ENCODE results near the gene MDM4.
"Not testable (repeated sequence)": the region's sequence is repeated elsewhere in the genome, so short reads cannot be mapped to it uniquely, and the experiment has no call there.

Gene MDM4, protein sequence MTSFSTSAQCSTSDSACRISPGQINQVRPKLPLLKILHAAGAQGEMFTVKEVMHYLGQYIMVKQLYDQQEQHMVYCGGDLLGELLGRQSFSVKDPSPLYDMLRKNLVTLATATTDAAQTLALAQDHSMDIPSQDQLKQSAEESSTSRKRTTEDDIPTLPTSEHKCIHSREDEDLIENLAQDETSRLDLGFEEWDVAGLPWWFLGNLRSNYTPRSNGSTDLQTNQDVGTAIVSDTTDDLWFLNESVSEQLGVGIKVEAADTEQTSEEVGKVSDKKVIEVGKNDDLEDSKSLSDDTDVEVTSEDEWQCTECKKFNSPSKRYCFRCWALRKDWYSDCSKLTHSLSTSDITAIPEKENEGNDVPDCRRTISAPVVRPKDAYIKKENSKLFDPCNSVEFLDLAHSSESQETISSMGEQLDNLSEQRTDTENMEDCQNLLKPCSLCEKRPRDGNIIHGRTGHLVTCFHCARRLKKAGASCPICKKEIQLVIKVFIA

DNA sequence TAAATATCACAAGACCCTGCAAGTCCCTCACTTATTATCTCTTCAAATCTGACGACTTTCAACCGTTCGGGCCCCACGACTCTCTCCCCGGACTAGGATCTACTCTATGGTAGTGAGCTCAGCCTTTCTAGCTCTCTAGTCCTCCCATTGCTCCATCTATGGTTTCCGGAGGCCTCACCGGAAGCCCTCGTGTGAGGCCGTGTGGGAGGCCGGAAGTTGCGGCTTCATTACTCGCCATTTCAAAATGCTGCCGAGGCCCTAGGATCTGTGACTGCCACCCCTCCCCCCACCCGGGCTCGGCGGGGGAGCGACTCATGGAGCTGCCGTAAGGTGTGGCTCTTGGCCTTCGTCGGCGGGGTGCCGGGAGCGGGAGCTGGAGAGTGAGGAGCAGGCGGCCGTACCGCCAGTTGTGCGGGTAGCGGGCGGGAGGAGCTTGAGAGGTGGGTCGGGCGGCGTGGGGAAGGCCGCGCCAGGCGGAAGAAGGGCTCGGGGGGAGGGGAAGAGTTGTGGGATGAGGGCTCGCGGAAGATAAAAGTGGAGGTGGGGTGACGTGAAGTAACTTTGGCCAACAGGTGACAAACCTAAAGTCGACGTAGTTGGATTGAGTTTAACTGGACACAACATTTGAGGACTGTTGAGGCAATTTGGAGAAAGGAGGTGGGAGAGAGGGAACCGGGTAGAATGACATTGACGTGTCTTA lies at the start of gene MDM4:
Gene MDM4 (plus strand): TSS at position 227 of the 700 bp plus-strand sequence. CDS start 9,113 bp downstream, outside the sequence.
- DNase-seq (ENCODE audit: low read depth in 3 of 3): peak; percentile 77 to 91 (median 88)

DNA sequence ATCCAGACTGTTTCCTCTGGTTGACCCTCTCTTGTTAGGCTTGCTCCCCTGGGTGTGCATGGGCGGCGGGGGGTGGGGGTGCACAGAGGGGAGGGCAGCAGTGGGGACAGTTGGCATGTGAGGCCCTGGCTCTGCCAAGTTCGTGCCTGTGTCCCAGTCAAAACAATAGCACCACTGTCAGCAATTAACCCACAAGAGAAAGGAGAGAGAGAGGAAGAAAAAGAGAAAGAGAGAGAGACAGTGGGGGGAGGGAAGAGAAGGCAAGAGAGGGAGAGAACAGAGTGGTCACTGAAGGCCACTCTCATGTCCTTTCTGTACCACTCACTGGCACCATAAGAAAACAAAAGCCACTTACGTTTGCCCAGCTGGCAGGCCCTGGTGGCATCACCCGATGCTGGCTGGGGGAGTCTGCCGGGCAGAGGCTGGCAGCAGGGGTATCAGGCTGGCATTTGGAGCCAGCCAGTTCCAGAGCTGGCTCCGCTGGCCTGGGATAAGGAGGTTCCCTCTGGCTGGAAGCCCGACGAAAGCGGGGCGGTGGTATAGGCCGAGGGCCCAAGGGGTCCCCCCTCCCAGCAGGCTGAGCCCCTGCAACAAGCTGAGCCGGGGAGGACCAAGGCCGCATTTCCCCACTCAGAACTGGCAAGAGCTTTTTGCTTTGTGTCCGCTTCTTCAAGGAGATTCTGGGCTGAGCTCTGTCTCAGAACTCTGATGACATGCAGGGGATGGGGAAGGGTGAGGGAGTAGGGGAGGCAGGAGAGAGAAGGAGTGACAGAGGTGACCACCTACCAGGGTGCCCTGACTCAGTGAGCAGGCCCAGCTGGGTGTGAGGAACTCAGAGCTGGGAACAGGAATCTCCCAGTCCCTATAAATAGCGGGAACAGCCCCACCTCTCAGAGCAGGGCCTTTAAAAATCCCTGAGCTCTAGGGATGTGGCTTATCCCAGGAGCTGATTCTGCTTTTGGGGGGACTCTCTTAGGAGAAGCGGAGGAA lies 49.5 kb upstream of the MDM4 start:
- DNase-seq (ENCODE audit: low read depth in 3 of 3): no peak

DNA sequence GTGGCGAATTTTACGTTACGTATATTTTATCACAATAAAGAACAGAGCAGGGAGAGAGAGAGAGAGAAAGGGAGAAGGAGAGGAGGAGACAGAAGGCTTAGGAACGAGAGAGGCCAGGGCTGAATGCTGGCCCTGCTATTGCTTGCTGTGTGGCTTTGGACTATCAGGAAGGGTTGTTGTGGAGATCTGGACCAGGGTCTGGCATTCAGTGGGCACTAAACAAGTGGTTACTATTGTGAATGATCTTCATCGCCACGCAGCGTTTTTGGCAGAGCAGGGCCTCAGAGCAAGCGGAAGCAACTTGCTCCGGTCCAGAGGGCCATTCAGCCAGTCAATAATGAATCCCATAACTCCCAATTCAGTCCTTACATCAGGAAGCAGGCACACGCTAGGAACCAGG lies 48.0 kb upstream of the MDM4 start:
- no peak for DNase-seq (ENCODE audit: low read depth in 3 of 3)

DNA sequence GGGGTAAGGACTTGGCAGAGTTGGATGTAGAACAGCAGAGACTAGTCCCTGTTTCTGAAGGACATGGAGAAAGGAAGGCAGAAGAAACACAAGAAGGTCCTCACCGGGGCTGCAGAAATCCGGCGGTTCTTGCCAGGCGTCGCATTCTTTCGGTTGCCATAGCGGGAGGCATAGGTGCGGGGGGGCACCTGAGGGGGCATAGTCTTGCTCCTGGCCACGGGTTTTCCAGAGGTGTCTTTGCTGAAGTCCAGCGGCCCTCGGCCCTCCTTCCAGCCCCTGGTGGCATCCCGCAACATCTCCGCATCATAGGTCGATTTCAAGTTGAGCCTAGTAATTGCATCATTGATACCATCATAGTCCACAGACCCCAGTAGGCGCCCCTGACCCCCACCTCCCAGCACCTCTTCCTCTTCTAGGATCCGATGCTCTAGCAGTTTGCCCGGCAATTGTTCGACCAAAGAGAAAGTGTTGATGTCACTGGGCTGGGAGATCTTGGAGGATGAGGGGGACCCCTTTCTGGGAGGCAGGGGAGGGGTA lies 47.4 kb upstream of the MDM4 start:
- no peak for DNase-seq (ENCODE audit: low read depth in 3 of 3)

DNA sequence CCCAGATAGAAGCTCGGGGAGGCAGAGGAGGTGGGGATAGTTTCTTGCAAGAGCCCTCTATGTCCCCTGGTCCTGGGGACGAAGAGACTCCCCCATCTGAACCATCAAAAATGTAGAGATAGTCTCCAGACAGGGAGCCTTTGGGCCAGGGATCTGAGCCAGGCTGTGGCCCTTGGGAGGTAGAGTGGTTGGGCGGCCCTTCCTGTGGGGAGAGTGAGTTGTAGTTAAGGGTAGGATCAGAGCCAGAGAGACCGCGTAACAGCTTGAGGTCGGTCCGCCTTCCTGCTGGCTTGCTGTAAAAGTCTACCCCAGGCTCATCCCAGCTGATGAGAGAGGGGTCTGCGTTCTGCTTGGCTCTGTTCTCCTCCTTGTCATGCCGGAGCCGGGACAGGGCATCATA lies 46.9 kb upstream of the MDM4 start:
- no peak for DNase-seq (ENCODE audit: low read depth in 3 of 3)

DNA sequence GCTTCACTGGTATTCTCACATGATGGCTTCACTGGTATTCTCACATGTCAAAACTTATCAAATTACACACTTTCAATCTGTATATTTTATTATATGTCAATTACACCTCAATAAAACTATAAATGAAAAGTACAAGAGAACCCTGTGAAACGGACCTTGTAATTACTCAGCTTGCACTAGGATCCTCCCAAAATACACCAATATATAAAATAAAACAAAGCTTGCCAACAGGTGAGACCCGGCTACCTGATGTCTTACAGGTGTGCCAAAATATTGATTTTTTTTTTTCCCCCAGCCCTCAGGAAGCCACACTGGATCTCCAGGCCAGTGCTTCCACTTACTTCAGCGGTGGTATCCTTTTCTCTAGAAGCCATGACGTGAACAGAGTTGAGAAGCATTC lies 44.5 kb upstream of the MDM4 start:
- DNase-seq (ENCODE audit: low read depth in 3 of 3): no peak

DNA sequence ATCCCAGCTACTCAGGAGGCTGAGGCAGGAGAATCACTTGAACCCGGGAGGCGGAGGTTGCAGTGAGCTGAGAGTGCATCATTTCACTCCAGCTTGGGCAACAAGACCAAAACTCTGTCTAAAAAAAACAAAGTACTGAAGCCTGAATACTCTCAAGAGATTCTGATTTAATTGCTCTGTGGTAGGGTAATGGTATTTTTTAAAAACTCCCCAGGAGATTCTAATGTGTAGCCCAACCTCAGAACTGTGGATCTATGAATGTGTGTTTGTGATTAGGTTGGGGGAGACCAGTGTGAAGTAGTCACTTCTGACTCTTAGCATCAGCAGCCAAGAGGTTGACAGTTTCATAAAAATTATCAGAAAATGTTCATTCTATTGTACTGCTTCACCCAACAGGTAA lies 43.5 kb upstream of the MDM4 start:
- DNase-seq (ENCODE audit: low read depth in 3 of 3): no peak

DNA sequence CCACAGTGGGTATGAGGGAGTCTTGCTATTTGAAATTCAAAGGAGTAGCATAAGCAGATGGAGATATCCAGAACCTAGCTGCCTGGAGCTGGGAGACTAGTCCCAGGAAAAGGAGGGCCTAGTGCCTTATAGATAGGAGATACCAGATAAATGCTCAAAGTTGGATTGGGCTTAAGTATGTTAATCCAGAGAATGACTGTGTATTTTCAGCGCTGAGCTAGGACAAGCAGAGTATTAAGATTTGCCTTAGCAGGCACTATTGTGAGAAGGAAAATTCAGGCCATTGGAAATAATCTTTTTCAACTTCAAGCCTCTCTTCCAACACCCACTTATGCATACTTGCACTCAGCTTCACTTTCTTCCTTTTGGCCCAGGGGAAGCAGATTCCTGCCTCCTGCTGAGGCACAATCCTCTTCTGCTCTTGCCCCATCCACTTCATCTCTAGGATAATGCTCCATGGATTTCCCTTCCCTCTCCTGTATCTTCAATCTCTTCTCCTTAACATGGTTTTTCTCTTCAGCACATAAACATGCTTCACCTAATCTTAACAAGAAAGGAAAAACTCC lies 42.7 kb upstream of the MDM4 start:
- DNase-seq (ENCODE audit: low read depth in 3 of 3): no peak

DNA sequence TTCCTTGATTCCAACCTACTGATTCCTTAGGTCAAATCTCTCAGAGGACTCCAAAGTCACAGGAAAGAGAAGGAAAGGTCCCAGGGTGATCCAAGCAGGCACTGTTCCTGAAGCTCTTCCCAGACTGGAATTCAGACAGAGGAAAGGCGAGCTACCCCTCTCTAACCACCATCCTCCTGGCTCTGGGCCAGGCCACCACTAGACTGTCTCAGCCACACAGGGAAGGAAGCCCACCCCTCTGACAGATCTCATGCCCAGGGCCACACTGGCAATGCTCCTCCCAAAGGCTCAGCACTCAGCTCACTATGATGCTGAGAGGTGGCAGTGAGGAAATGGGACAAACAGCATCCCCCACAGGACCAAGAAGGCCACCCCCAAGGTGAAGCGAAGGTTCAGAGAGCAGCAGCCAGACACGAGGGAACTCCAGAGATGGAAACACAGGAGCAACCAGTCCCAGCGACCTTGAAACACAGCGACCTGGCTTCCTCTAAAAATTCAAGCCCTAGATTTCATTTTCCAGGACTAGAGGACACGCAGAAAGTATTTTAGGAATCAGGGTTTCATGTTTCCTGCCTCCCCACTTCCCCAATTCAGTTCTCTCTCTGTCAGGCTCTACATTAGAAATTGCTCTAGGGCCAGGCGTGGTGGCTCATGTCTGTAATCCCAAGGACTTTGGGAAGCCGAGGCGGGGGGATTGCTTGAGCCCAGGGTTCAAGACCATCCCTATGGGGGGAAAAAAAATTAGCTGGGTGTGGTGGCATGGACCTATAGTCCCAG lies 40.4 kb upstream of the MDM4 start:
- DNase-seq (ENCODE audit: low read depth in 3 of 3): no peak

DNA sequence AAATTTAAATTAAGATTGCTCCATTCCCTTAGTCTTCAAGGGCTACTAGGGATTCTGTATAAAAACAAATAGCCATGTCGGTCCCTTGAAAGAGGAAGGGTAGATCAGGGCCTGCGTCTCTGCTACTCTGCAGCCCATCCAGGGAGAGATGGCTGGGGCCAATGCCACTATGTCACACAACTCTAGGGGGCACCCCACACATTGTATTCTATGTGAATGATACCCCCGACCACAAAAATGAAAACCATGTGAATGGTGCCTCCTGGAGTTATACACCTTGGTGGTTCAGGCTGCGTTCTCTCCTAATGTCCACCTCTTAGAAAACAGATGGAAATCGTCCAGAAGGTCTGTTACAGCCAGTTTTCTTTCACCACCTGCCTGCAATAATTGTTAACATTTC lies 39.6 kb upstream of the MDM4 start:
- DNase-seq (ENCODE audit: low read depth in 3 of 3): no peak

DNA sequence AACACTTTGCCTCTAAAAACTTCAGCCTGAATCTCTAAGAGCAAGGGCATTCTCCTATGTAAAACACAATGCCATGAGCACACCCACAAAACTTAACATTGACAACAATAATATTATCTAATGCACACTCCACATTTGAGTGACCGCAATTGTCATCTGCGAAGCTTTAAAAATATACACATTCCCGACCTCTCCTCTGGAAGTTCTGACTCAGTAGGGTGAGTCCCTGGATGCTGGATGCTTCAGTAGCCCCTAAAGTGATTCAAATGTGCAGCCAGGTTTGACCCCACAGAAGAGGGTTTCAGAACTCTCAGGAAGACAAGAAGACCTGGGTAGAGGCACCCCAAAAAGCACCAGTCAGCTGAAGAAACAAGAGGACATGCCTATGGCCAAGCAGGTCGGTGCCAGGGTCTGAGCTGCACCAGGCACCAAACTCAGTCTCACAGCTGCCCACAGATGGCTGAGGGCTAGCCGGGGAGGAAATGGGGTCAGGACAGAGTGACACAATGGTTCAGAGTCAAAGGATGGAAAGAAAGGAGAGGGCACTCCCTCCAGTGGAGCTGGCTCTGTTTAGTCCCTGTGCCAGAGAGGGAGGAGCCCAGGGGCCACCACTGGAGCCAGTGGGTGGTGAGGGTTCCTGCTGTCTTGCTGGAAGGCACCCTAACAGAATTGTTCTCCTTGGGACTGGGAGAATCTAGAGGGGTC lies 39.0 kb upstream of the MDM4 start:
- DNase-seq (ENCODE audit: low read depth in 3 of 3): no peak

DNA sequence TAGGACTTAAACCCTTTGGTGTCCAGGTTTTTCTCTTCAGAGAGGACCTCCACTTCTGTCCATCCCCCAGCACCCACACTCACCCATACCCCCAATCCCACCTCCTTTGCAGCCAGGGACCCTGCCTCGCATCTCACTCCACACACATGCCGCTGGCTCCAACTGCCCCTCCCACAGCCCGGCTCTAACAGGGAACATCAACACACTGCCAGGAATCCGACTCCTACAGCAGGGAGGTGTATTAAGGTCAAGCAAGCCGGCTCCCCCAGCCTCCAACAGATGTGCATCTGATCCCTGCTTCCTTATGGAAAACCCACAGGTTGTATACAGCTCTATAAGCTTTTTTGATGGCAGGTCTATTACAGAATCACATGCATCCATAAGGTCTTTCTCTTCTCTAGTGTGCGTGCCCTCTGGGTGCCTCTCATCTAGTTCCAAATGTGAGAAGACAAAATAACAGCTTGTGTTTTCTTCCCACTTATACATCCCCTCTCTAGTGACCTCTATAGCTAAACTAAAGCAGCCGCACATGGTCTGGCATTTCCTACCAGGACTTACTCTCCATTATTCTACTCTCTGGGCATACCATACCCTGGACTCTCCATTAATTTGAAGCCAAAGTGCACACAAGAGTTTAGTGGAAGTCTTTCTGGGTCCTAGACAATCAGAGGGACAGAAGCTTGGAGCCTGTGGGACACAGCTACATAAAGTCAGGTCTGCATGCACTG lies 37.9 kb upstream of the MDM4 start:
- no peak for DNase-seq (ENCODE audit: low read depth in 3 of 3)

DNA sequence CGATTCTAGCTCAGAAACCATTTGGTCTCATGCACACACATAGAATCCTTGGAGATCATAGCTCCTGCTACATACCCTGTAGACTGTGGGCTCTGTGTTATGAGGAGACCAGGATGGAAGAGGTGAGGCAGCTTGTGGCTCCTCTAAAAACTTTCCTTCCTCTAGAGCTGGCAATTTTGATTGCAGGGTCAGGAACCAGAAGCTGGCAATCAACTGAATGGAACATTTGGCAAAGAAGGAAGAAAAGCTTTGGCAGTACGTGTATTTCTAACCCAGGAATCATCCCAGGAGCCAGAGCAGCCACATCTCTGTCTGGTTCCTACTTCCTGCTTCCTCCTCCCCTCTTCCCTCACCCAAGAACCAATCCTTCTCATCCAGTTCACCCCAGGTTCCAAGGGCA lies 37.3 kb upstream of the MDM4 start:
- no peak for DNase-seq (ENCODE audit: low read depth in 3 of 3)

DNA sequence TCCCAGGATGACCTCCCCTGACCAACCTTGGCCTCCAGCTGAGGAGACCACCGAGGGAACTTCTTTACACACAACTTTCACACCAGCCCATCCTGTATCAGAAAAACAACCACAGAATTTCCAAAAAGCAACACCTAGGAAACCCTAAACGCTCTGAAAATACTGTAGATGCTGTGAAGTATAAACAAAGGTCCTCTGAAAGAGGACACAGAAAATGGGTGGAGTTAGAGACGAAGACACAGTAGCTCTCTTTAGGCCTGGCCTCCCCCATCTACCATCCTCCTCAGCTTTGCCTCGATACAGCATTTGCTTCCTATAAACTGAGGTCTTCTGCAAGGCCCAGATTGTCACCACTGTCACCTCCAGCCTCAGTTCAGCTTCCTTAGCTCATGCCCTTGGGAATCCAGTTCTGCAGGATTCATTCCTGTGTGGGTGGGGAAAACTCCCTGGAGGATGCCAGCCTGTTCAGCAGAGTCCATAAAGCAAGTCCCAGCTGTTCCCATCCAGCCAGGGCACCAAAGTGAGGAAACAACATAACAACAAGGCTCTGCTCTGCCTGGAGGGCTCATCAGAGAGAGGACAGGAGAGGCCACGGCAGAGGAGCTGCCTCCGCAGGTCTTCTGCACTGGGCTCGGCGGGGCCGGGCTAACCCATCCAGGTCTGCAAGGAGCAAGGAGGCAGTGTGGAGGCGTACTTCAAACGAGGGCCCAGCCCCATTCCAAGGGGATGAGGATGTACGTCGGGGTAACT lies 36.6 kb upstream of the MDM4 start:
- no peak for DNase-seq (ENCODE audit: low read depth in 3 of 3)

DNA sequence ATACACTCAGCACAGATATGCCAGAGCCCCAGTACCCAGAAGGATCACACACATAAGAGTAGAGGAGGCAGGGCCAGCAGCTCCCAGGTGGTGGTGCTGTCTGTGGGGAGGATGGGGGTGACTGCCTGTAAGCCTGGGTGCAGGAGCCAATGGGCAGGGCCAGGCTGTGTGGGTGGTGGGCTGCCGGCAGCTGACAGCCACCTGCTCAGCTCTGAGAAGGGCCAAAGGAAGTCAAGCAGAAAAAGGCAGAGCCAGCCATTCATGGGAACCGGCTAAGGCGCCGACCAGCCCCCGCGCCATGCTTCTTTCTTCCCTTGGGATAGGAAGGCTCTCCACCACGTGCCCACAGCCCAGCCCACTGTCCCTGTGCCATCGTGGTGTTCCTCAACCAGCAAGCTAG lies 35.7 kb upstream of the MDM4 start:
- no peak for DNase-seq (ENCODE audit: low read depth in 3 of 3)

DNA sequence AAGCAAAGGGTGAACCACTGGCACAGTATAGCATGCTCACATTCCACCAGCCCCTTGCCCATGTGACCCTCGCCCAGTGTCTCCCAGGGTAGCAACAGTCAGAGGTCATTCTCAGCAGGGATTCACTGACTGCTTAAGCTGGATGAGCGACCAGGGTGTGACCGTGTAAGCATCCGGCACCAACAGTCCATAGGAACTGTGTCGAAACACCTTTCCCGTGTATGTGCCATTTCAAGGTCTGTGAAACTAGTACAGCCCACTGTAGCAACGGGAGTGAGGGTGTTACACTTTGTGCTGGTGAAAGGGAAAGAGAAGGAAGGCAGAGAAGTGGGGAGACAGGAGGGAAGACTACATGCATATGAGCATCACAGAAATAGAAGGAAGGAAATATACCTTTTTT lies 32.4 kb upstream of the MDM4 start:
- DNase-seq (ENCODE audit: low read depth in 3 of 3): no peak

DNA sequence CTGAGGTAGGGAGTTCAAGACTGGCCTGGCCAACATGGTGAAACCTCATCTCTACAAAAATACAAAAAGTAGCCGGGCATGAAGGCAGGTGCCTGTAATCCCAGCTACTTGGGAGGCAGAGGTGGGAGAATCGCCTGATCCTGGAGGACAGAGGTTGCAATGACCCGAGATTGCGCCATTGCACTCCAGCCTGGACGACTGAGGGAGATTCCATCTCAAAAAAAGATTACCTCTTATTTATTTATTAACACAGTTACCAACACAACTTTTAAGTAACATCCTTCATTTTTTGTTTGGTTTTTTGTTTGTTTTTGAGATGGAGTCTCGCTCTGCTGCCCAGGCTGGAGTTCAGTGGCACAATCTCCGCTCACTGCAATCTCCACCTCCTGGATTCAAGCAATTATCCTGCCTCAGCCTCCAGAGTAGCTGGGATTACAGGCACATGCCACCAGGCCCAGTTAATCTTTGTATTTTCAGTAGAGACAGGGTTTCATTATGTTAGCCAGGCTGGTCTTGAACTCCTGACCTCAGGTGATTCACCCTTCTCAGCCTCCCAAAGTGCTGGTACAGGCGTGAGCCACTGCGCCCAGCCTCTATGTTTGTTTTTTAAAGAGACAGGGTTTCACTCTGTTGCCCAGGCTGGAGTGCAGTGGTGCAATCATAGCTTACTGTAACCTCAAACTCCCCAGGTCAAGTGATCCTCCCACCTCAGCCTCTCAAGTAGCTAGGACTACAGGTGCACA lies 29.5 kb upstream of the MDM4 start:
- DNase-seq (ENCODE audit: low read depth in 3 of 3): not testable (repeated sequence)

DNA sequence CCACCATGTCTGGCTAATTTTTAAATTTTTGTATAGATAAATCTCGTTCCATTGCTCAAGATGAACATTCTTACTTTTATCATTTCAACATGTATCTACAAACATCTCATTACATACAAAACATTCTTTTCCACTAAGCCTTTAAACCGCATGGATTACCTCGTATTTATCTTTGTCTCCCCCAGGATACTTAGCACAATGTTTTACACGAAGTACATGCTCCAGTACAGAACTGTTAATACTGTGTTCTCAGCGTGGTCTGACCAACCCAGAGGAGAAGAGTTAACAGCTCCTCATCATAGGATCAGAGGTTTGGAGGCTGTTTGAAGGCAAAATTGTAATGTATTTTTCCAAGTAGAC lies 29.0 kb upstream of the MDM4 start:
- DNase-seq (ENCODE audit: low read depth in 3 of 3): no peak
